K562 (cell line): ENCODE measurements around the gene FAM117A. TPM values are rescaled to one million over a fixed set of nuclear protein-coding genes. Genes with fewer than 3 reads are reported as not detected.

Source experiments
- ATAC-seq: fragments of 200-7000 bp; cut with Tn5 transposase; 3 replicates; pipeline ENCODE4 v1.9.1; 2020; ENCODE audit warnings: moderate library complexity
- BruUV-seq: library from RNA; stranded (reverse); fragments of 400-500 nt; replicated peaks from 2 replicates; lab custom pipeline; 2021; lab: Mats Ljungman, UMichigan
- CTCF ChIA-PET: fragments of 300-600 bp; formaldehyde crosslinking; extraction: SDS; loops from one replicate; lab custom pipeline; 2021; ENCODE audit warnings: low intra/inter-chr PET ratio; lab: Yijun Ruan, JAX
- POLR2A ChIA-PET: fragments of 300-600, 350-650 bp; sonication (Branson Sonifier 250); formaldehyde crosslinking; extraction: SDS; loops from one replicate; lab custom pipeline; 2021; ENCODE audit warnings: antibody characterized with exemption, inconsistent platforms; lab: Yijun Ruan, JAX
- DNase-seq, 4 experiments: peaks; one replicate each; pipeline versions ENCODE4 v3.0.0 to v3.0.0-alpha.2; 2011 to 2018; ENCODE audit warnings: low spot score in 3 of 4, mixed read lengths in 3 of 4; ENCODE audit errors: extremely low read depth in 1 of 4
- FAIRE-seq: peaks from 2 replicates; lab custom pipeline; 2011; peaks lifted over from hg19 to GRCh38; lab: Jason Lieb, UNC
- H2AFZ ChIP-seq: 2 replicates; pipeline ENCODE4 v1.6.0; 2011; ENCODE audit warnings: low read depth, low read length, control low read depth, inconsistent platforms
- H3K27ac ChIP-seq: fragments of 200-600 bp; 3 replicates; pipeline ENCODE4 v1.8.0; 2011; ENCODE audit warnings: low read depth, mild to moderate bottlenecking, control low read depth, inconsistent platforms, low read length, moderate library complexity, mixed read lengths; ENCODE audit errors: extremely low read depth
- H3K27me3 ChIP-seq, 2 experiments: fragments of 300-600 bp in 1 of 2; 2 replicates in 1 of 2; 3 replicates in 1 of 2; pipeline versions ENCODE4 v1.6.0 to v1.8.0; 2011; ENCODE audit warnings: inconsistent platforms in 2 of 2, low read length in 2 of 2, mild to moderate bottlenecking in 1 of 2, mixed read lengths in 1 of 2, moderate library complexity in 1 of 2; ENCODE audit not compliant: control insufficient read depth in 2 of 2, insufficient read depth in 2 of 2
- H3K36me3 ChIP-seq: fragments of 300-600 bp; 3 replicates; pipeline ENCODE4 v1.8.0; 2011; ENCODE audit warnings: mild to moderate bottlenecking, low read length, inconsistent platforms; ENCODE audit not compliant: control insufficient read depth, insufficient read depth
- H3K4me1 ChIP-seq, 2 experiments: fragments of 200-600 bp in 1 of 2; replicated peaks in 1 of 2; 2 replicates in 1 of 2; 3 replicates in 1 of 2; pipeline versions ENCODE4 v1.5.1 to v1.8.0; 2011; ENCODE audit warnings: inconsistent platforms in 2 of 2, low read length in 2 of 2, mild to moderate bottlenecking in 1 of 2, mixed read lengths in 1 of 2, moderate library complexity in 1 of 2; ENCODE audit not compliant: control insufficient read depth in 2 of 2, insufficient read depth in 2 of 2
- H3K4me2 ChIP-seq: 2 replicates; pipeline ENCODE4 v1.6.1; 2011; ENCODE audit warnings: low read length, control low read depth, inconsistent platforms, mixed read lengths; ENCODE audit not compliant: insufficient read depth
- H3K4me3 ChIP-seq: fragments of 200-600 bp; sonication (generic), shearing (Covaris generic); 2 replicates; pipeline ENCODE4 v1.5.1; 2016; ENCODE audit warnings: control low read depth, inconsistent platforms
- H3K79me2 ChIP-seq: fragments of 200-600 bp; 3 replicates; pipeline ENCODE4 v1.8.0; 2011; ENCODE audit warnings: low read length, inconsistent platforms; ENCODE audit not compliant: control insufficient read depth, insufficient read depth
- H3K9ac ChIP-seq, 2 experiments: 2 replicates each; pipeline versions ENCODE4 v1.6.0 to v1.6.1; 2011; ENCODE audit warnings: low read depth in 2 of 2, low read length in 2 of 2, control low read depth in 1 of 2, inconsistent platforms in 1 of 2, mild to moderate bottlenecking in 1 of 2, mixed read lengths in 1 of 2; ENCODE audit not compliant: insufficient read depth in 1 of 2
- H3K9me1 ChIP-seq: one replicate; pipeline ENCODE4 v1.6.0; 2011; ENCODE audit warnings: inconsistent platforms, mild to moderate bottlenecking, low read length, moderate library complexity; ENCODE audit not compliant: control insufficient read depth, insufficient read depth
- H3K9me3 ChIP-seq: replicated peaks from 2 replicates; pipeline ENCODE4 v1.5.1; 2011; ENCODE audit warnings: low read depth, low read length, inconsistent platforms; ENCODE audit not compliant: control insufficient read depth, insufficient read depth
- H4K20me1 ChIP-seq: replicated peaks from 2 replicates; pipeline ENCODE4 v1.6.1; 2011; ENCODE audit warnings: low read length, inconsistent platforms, mixed read lengths; ENCODE audit not compliant: control insufficient read depth, insufficient read depth
- ATF1 ChIP-seq, 2 experiments: fragments of 450-650 bp in 1 of 2; IDR thresholded peaks; 2 replicates each; pipeline ENCODE4 v1.6.1; 2016; ENCODE audit warnings: missing compliant biosample characterization in 1 of 2, missing genetic modification characterization in 1 of 2
- DPF2 ChIP-seq: fragments of 450-650 bp; IDR thresholded peaks from 2 replicates; pipeline ENCODE4 v1.6.1; 2016
- GABPA ChIP-seq: fragments of 200-800 bp; sonication (Bioruptor generic); conservative IDR thresholded peaks from 2 replicates; pipeline ENCODE4 v1.6.1; 2016; ENCODE audit warnings: low read depth, missing genetic modification characterization, missing compliant biosample characterization
- L3MBTL2 ChIP-seq: fragments of 450-650 bp; IDR thresholded peaks from 2 replicates; pipeline ENCODE4 v1.6.1; 2016; ENCODE audit warnings: mild to moderate bottlenecking, moderate library complexity
- MAFF ChIP-seq: IDR thresholded peaks from 2 replicates; pipeline ENCODE4 v1.6.1; 2012; ENCODE audit warnings: low read length, improper control_type of control experiment
- MAFG ChIP-seq: fragments of 450-650 bp; conservative IDR thresholded peaks from 2 replicates; pipeline ENCODE4 v1.6.1; 2016; ENCODE audit warnings: missing genetic modification characterization, missing compliant biosample characterization
- MAFK ChIP-seq: IDR thresholded peaks from 2 replicates; pipeline ENCODE4 v1.6.1; 2011; ENCODE audit warnings: low read length, improper control_type of control experiment
- NRF1 ChIP-seq, 2 experiments: fragments of 450-650 bp; IDR thresholded peaks in 1 of 2; conservative IDR thresholded peaks in 1 of 2; 2 replicates each; pipeline ENCODE4 v1.6.1; 2014; ENCODE audit warnings: mild to moderate bottlenecking in 2 of 2
- SMAD3 ChIP-seq: fragments of 450-650 bp; formaldehyde crosslinking; conservative IDR thresholded peaks from 2 replicates; pipeline ENCODE4 v1.4.0; 2020; ENCODE audit warnings: mild to moderate bottlenecking
- TARDBP ChIP-seq: fragments of 450-650 bp; IDR thresholded peaks from 2 replicates; pipeline ENCODE4 v1.6.1; 2016
- ZNF274 ChIP-seq: IDR thresholded peaks from 2 replicates; pipeline ENCODE4 v1.6.1; 2011; ENCODE audit warnings: low read depth, mild to moderate bottlenecking, low read length, moderate library complexity, borderline replicate concordance
- WGBS: fragments of 100-300 bp; shearing (Covaris generic); methylation state at CpG from one replicate; pipeline ENCODE4 v1.1.6; 2016; ENCODE audit warnings: low coverage, mixed read lengths; ENCODE audit not compliant: insufficient coverage; ENCODE audit errors: missing lambda C conversion rate; 5-methylcytosine and 5-hydroxymethylcytosine counted together
- in situ Hi-C: fragments of 300-500 bp; cut with MboI; formaldehyde crosslinking; loops from 4 replicates; pipeline ENCODE4 v1.15.0; 2018; ENCODE audit warnings: inconsistent platforms, mixed read lengths
- intact Hi-C: fragments of 100-400 bp; cut with micrococcal nuclease; formaldehyde crosslinking; loops from 2 replicates; pipeline ENCODE4 v1.14.2; 2022
- polyA plus RNA-seq, 8 experiments: library from polyadenylated mRNA; depleted of rRNA in 4 of 8; stranded (reverse) in 5 of 8; unstranded in 3 of 8; fragments of >200 nt; fragmentation: Nextera tagmentation in 2 of 8; fragmentation: Illumina TruSeq in 1 of 8; extraction: Ambion mirVana in 2 of 8; extraction: Trizol in 1 of 8; gene quantifications; 2 replicates each; pipeline versions ENCODE4 v1.2.1 to v1.2.3, GENCODE V29; 2011 to 2014; ENCODE audit warnings: inconsistent platforms in 1 of 8, missing spikeins in 1 of 8
- total RNA-seq, 7 experiments: library from RNA; depleted of rRNA in 6 of 7; stranded (reverse); fragments of >200 nt in 6 of 7; fragmentation: Illumina TruSeq in 2 of 7; extraction: Trizol in 2 of 7; gene quantifications; 2 replicates each; pipeline versions ENCODE4 v1.2.1 to v1.2.3, GENCODE V29; 2011 to 2021; ENCODE audit warnings: low replicate concordance in 1 of 7
- TF ChIP-seq, protein P1 (sequence below): fragments of 250-450 bp; sonication (Bioruptor Pico); IDR thresholded peaks from 2 replicates; pipeline ENCODE4 v1.8.0; 2021; ENCODE audit warnings: moderate library complexity, mild to moderate bottlenecking, inconsistent platforms
- TF ChIP-seq, protein P2 (sequence below), 2 experiments: fragments of 450-650 bp; IDR thresholded peaks; 2 replicates each; pipeline ENCODE4 v1.6.1; 2018; ENCODE audit warnings: mild to moderate bottlenecking in 2 of 2, low read depth in 1 of 2; ENCODE audit not compliant: partially characterized antibody in 2 of 2
- TF ChIP-seq, protein P3 (sequence below), 2 experiments: fragments of 450-650 bp; conservative IDR thresholded peaks; 2 replicates each; pipeline ENCODE4 v1.6.1; 2017; ENCODE audit warnings: mild to moderate bottlenecking in 2 of 2, moderate library complexity in 2 of 2

The FAM117A gene
- total and polyA plus RNA-seq, 9 of the 15 experiments (the other 6 are each of a cell fraction or from before 2014, with no cell fraction given): 3.1 to 79.7 (median 36.6) TPM

- H4K20me1 ChIP-seq: peaks cover 15% of the 10 kb centered on the region
- H3K4me1 ChIP-seq: peaks cover 8 to 42% of the 10 kb centered on the region in 2 experiments
- BruUV-seq: no TSS peak
- in situ Hi-C loops: no loop called here
- peak overlapping the region; percentile 88 for H2AFZ ChIP-seq
- ChIA-PET POLR2A (interaction anchor here (0.5 to 4.1 kb wide), 13 partner anchors 9 to 75 kb away, joined by 3 to 21 read pairs (median 5); partner anchors contain the start of genes KAT7 and SLC35B1), CTCF (no interaction called here)
- peak overlapping the region; percentile 70 for H3K4me2 ChIP-seq
- no peak for DNase-seq
- peak overlapping the region in 1 of 2 experiments; percentile 63; a peak in 2 of 4 replicates for H3K9ac ChIP-seq
- peaks cover 5% of the 10 kb centered on the region for H3K9me1 ChIP-seq
- FAIRE-seq: no peak
- intact Hi-C loops: loop anchor here (1.0 kb wide), 1 partner anchor 56 kb away; no protein-coding TSS in a partner anchor
- H3K9me3 ChIP-seq: no peaks in the 10 kb centered on the region; the same call in 1 of the 2 replicates
- H3K27ac ChIP-seq: peak overlapping the region; percentile 71
- WGBS: 32% methylated on average over 8 of the region's 8 CpGs
- H3K79me2 ChIP-seq: peaks cover 43% of the 10 kb centered on the region
- ATAC-seq: no peak
- peaks cover 16% of the 10 kb centered on the region; the same call in 2 of the 3 replicates for H3K36me3 ChIP-seq
- no peaks in the 10 kb centered on the region for H3K27me3 ChIP-seq
- H3K4me3 ChIP-seq: peak overlapping the region; percentile 11; the same call in 1 of the 2 replicates
- TF ChIP-seq DPF2: 0 out of 2 replicates have a peak, but pooled peaks have one; percentile 15
- 0 out of 2 replicates have a peak, but pooled peaks have one; percentile 18 for TF ChIP-seq GABPA (tag)
- TF ChIP-seq MAFG (tag): peak; percentile 70
- peak; percentile 48; the same call in 1 of the 2 replicates for TF ChIP-seq MAFF
- TF ChIP-seq, protein P1, sequence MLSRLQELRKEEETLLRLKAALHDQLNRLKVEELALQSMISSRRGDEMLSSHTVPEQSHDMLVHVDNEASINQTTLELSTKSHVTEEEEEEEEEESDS (CRISPR knock-in tag): peak; percentile 43; the same call in 1 of the 2 replicates
- TF ChIP-seq SMAD3: 0 out of 2 replicates have a peak, but pooled peaks have one; percentile 20
- TF ChIP-seq NRF1 (conservative IDR thresholded peaks at IDR 0.05 in 1 of 2, IDR thresholded peaks at IDR 0.05 in 1 of 2): peak in 1 of 2 experiments; percentile 23; a peak in 1 of 4 replicates
- TF ChIP-seq ATF1 (CRISPR knock-in tag; IDR thresholded peaks at IDR 0.05): no peak
- peak; percentile 77 for TF ChIP-seq ATF1 (tag; IDR thresholded peaks at IDR 0.05)
- no peak for TF ChIP-seq TARDBP
- TF ChIP-seq ZNF274: no peak
- peak; percentile 27; the same call in 1 of the 2 replicates for TF ChIP-seq MAFK
- TF ChIP-seq, protein P2, sequence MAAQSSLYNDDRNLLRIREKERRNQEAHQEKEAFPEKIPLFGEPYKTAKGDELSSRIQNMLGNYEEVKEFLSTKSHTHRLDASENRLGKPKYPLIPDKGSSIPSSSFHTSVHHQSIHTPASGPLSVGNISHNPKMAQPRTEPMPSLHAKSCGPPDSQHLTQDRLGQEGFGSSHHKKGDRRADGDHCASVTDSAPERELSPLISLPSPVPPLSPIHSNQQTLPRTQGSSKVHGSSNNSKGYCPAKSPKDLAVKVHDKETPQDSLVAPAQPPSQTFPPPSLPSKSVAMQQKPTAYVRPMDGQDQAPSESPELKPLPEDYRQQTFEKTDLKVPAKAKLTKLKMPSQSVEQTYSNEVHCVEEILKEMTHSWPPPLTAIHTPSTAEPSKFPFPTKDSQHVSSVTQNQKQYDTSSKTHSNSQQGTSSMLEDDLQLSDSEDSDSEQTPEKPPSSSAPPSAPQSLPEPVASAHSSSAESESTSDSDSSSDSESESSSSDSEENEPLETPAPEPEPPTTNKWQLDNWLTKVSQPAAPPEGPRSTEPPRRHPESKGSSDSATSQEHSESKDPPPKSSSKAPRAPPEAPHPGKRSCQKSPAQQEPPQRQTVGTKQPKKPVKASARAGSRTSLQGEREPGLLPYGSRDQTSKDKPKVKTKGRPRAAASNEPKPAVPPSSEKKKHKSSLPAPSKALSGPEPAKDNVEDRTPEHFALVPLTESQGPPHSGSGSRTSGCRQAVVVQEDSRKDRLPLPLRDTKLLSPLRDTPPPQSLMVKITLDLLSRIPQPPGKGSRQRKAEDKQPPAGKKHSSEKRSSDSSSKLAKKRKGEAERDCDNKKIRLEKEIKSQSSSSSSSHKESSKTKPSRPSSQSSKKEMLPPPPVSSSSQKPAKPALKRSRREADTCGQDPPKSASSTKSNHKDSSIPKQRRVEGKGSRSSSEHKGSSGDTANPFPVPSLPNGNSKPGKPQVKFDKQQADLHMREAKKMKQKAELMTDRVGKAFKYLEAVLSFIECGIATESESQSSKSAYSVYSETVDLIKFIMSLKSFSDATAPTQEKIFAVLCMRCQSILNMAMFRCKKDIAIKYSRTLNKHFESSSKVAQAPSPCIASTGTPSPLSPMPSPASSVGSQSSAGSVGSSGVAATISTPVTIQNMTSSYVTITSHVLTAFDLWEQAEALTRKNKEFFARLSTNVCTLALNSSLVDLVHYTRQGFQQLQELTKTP (IDR thresholded peaks at IDR 0.05; ENCODE audit: low read depth in 1 of 2, partially characterized antibody in 2 of 2): peak; percentile 14 to 29
- TF ChIP-seq L3MBTL2: peak; percentile 59
- TF ChIP-seq, protein P3, sequence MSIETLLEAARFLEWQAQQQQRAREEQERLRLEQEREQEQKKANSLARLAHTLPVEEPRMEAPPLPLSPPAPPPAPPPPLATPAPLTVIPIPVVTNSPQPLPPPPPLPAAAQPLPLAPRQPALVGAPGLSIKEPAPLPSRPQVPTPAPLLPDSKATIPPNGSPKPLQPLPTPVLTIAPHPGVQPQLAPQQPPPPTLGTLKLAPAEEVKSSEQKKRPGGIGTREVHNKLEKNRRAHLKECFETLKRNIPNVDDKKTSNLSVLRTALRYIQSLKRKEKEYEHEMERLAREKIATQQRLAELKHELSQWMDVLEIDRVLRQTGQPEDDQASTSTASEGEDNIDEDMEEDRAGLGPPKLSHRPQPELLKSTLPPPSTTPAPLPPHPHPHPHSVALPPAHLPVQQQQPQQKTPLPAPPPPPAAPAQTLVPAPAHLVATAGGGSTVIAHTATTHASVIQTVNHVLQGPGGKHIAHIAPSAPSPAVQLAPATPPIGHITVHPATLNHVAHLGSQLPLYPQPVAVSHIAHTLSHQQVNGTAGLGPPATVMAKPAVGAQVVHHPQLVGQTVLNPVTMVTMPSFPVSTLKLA (conservative IDR thresholded peaks at IDR 0.05): 0 out of 4 replicates have a peak, but pooled peaks have one; percentile 11 to 21
Measured at GRCh38 chr17:49764559-49765180, 739 bp upstream of the FAM117A start.
